HG03432 (cell line): ENCODE data around the gene PASK.

Experiments used
- ATAC-seq: cut with Tn5 transposase; IDR thresholded peaks from one replicate; pipeline ENCODE4 v1.9.1; 2021; ENCODE audit warnings: mild to moderate bottlenecking, moderate library complexity; ENCODE audit not compliant: unreplicated experiment

Gene PASK

DNA sequence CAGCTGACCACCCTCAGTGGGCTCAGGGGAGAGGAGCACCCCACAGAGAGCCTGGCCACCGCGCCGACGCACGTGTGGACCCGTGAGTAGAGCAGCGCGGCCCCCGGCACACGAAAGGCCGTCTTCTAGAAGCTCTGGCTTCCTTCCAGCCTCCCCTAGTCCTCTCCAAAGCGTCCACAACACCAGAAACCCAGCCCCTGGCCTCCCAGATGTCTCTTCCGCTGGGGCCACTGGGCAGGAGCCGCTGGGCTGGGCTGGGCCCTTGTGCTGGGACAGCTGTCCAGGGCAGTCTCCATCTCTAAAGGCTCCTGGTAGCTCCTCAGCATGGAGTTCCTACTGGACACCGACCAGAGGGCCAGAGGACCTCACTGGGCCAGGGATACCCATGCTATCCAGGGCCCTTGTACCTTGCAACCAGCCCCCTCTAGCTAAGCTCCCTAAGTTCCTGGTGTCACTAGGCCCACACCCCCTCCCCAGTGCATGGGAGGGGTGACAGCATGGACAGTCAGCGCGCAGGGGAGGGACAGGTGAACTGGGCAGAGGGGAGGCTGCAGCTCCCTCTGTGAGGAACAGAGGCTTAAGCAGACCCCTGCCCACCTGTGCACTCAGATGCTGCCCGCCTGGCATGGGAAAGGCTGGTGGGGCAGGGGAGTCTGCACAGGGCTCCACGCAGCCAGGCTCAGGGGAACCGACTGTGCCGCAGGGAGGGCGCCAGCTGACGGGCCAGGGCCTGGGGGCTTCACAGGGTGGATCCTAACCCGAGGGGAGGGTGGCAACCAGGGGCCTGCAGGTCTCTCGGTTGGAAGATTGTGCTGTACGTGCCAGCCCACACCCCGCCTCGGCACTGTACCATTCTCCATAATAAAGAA lies 80.1 kb downstream of the PASK start:
- ATAC-seq, result no peak

DNA sequence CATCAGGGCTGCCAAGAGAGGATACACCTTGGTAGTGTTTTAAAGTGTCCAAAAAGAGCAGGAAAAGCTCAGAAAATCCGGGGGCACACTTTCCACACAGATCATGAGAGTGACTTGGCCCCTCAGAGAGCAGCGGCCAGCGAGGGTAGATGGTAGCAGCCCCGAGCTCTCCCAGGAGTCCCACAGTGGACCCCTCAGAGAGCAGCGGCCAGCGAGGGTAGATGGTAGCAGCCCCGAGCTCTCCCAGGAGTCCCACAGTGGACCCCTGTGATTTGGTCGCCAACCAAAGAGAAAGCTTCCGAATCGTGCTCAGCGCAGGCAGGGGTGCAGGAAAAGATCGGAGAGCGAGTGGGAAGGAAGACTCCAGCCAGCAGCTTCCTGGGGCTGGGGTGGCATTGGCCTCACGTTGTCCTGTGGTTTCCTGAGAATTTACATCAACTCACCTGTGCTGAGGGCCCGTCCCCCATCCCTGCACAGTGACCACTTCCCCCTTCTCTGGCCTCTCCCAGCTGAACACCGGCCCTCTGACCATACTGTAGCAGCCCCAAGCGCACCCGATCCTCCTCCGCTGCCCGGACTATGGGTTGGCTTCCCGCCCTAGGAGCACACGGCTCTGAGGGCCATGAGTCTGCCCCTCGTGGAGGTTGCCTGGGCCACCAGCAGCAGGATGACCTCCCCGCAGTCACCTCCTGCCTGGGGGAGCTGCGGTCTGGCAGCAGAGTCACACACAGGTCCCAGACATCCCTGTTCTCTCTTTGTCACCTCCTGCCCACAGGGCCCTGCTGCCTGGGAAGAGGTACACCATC lies 80.9 kb downstream of the PASK start:
- no peak for ATAC-seq

DNA sequence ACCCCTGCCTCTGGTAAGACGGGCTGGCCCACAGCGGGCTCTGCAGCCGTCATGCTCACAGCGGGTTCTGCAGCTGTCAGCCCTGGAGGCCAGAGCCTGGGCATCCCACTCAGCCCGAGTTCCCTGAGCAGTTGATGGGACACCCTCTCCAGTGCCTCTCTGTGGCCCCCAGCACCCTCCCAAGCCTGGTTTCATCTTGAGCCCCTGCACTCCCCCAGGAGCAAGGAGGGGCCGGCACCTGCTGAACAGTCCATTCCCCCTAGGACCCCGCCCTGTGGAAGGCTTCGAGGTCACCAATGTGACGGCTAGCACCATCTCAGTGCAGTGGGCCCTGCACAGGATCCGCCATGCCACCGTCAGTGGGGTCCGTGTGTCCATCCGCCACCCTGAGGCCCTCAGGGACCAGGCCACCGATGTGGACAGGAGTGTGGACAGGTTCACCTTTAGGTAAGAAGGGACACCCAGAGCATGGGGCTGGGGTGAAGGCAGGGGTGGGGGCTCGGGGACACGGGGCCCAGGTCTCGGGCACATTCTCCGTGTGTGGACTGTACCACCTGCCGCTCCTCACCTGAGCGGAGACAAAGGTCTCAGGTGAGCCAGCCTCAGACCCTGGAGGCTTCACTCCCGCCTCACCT lies 81.7 kb downstream of the PASK start:
- no peak for ATAC-seq

GRCh38 chr2:241066893-241067341 lies 82.4 kb downstream of the PASK start:
- no peak for ATAC-seq

DNA sequence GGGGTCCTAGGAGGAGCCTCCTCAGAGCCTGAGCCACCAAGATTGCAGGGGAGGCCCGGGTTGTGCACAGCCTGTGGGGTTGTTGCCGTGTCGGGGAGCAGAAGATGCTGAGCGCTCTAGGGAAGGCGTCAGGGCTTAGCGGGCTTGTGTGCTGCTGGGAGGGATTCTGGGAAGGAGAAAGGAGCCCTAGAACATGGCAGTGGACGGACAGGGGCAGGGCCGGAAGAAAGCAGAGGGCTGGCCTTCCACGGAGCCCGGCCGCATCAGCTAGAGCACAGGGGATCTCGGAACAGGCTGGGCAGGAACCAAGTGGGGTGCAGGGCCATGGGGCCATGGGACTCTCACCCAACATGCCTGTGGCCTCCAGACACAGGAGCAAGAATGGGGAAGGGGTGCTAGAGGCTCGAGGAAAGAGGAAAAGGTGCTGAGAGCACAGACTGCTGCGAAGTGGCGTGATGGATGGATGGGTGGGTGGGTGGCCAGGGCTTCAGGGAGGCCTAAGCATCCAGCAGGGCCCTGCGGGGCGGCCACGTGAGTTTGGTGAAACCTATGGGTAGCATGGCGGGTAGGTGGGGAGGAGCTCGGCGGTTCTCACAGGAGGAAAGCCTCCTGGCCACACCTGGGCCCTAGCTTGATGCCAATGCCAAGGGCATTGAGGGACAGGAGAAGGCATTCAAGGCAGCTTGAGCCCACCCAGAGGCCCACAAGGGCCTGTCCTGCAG lies 82.9 kb downstream of the PASK start:
- ATAC-seq, result no peak

DNA sequence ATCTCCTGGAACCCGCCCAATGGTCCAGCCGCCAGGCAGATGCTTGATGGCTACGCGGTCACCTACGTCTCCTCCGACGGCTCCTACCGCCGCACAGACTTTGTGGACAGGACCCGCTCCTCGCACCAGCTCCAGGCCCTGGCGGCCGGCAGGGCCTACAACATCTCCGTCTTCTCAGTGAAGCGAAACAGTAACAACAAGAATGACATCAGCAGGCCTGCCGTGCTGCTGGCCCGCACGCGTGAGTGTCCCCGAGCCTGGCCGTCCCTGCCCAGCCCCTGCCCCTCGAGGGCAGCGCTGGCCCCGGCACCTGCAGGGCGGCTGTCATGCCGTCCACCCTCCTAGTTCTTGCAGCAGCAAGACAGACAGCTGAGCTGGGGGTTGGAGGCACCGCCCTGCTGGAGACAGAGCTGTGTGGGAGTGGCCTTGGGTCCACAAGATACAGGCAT lies 83.9 kb downstream of the PASK start:
- ATAC-seq, result no peak

DNA sequence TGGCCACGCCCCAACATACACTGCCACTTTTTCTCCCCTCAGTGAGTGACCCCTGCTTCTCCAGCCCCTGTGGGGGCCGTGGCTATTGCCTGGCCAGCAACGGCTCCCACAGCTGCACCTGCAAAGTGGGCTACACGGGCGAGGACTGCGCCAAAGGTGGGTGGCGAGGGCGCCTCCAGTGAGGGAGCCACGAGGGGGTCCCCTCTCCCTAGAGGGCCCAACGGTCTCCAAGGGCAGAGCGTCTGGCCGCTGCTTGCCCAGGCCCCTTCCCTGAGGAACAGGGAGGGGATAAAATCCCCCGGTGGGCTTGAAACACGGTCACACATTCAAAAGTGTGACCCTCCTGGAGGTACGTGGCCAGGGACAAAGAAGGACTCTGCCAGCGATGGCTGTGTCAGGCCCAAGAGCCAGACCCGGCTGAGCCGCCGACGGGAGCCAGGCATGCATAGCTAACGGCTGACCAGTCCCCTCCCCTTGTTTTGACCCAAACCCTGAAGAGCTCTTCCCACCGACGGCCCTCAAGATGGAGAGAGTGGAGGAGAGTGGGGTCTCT lies 84.4 kb downstream of the PASK start:
- ATAC-seq, result no peak

DNA sequence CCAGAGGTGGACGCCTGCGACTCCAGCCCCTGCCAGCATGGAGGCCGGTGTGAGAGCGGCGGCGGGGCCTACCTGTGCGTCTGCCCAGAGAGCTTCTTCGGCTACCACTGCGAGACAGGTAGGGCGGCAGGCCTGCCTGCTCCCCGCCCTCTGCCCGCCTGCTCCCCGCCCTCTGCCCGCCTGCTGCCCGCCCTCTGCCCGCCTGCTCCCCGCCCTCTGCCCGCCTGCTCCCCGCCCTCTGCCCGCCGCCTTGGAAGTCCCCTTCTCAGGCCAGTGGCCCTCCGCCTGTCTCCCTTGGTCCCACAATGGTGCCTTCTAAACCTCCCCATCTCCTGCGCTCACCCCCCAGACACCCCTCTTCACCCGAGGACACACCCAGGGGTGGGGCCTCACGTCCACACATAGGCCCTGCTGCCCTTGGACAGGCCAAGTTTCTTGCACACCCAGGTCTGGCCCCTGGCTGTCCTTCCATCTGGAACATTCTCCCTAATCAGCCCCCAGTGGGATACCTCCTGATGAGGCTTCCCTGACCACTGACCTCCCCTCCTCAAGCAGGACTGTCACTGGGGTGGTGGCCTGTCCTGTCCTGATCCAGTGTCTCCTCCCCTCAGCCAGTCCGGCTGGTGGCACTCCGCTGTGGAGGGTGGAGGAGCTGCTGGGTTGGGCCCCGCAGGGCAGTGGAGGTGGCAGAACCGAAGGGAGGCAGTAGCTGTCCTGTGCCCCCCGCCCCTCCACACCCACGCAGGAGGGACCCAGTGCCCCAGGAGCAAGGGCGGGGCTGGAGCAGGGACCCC lies 85.1 kb downstream of the PASK start:
- no peak for ATAC-seq

DNA sequence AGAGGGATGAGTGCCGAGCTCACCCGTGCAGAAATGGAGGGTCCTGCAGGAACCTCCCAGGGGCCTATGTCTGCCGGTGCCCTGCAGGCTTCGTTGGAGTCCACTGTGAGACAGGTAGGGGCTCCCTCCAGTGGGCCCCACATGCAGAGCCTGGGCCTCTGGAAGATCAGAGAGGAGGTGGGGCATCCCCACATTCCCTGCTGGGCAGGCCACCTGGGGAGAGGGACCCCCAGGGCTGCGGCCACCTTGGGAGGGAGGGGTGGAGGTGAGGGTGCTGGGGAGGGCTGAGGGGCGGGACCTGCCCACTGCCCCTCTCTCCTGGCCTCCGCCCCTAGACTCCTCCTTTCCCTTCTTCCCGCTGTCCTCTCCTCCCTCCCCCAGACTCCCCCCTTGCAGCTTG lies 85.7 kb downstream of the PASK start:
- ATAC-seq, result no peak

DNA sequence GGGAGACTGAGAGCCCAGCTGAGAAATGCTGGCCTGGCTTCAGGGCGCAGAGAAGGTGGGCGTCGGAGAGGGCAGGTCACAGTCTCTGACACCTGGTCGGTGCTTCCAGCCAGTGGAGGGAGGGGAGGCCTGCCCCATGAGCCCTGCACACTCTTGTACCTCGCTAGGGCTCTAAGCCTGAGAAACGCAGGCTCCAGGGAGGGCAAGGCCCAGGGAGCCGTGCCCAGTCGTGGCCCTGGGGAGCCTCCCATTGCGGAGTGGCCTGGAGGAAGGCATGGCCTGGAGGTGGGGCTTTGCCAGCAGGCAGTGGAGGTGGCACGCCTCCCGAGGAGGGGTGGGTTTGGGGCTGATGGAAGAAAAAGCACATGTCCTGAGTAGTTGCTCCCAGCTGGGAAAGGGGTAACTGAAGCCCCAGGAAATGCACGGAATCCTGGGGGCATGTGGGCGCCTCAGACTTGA lies 86.2 kb downstream of the PASK start:
- no peak for ATAC-seq

GRCh38 chr2:241062389-241063092 lies 86.7 kb downstream of the PASK start:
- no peak for ATAC-seq

DNA sequence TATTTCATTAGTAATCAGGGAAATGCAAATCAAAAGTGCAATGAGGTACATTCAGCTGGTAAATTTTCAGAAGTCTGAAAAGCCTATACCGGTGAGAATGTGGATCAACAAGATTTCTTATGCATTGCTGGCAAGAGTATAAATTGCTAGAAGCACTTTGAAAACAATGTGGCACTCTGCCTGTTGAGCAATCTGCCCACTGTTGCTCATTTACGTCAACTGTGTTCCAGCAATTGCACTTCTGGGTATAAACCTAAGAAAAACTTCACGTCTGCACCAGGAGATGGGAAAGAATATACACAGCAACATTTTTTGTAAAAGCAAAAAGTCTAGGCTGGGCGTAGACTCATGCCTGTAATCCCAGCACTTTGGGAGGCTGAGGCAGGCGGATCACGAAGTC lies 88.0 kb downstream of the PASK start:
- ATAC-seq, result no peak
